Activated T-cell treated with anti-CD3 and anti-CD28 coated beads for 48 hours (primary cell): ENCODE data around the gene IFNAR1.
"Not testable (repeated sequence)": the region's sequence is repeated elsewhere in the genome, so short reads cannot be mapped to it uniquely, and the experiment has no call there.

Source experiments
- DNase-seq: peaks from one replicate; pipeline ENCODE4 v3.0.0-alpha.2; 2020; ENCODE audit warnings: low read depth

The IFNAR1 gene

DNA sequence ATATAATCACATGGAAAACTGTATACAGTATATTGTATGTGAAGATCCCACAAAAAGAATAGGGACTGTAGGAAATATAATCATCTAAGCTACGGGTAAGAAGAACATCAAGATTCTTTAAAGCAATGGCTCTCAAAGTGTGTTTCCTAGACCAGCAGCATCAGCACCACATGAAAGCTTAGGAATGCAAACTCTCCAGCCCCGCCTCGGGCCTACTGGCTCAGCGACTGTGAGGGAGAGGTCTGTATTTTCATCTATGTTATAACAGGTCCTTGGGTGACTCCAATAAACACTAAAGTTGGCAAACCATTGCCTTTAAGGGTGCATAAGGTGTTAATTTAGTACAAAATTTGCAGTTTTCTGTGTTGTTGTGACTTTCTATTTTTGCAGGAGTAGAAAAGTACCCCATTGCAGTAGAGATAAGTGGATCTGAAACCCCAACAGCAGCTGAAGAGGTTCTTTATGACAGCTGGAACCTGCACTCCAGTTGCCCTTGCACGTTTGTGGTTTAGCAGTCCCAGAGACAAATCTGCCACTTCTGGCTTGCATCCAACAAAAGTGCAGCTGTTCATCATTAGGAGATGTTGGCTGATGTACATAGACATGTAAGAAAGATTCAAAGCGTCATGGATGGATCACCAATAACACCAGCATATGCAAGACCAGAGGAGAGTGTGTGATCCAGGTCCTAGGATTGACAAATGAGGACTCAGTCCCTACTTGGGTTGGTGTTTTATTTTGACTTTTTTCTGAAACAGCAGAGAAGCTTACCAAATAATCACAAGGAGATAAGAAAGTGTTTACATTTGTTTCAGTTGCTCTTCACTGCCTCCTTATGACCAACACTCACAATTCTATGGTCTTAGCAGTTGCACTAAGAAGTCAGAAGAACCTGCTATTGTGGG lies 15.9 kb upstream of the IFNAR1 start:
- DNase-seq, result no peak

DNA sequence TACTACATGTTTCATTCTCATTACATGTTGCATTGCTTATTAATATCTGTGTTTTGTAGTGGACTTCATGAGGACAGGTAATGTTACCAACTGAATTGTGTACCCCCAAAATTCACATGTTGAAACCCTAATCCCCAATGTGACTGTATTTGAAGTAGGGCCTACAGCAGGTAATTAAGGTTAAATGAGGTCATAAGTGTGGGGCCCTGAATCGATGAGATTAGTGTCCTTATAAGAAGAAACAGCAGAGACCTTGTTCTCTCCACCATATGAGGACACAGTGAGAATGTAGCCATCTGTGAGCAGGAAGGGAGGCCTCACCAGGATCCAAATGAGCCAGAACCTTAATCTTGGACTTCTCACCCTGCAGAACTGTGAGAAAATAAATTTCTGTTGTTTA lies 15.0 kb upstream of the IFNAR1 start:
- no peak for DNase-seq

DNA sequence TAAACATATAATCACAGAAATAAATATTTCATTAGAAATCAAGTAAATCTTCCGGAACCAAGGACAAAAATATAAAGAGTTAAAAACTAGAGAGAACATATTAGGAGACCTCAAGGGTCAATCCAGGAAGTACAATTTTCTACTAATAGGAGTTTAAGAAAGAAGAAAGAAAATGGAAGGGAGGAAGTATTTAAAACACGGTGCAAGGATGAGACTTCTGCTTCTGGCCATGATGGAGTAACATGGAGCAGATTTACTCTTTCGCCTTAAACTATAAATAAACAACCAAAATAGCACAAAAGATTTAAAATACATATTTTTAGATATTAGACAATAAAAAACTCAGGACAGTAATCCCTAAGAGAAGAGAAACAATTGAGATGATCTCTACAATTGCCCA lies 12.6 kb upstream of the IFNAR1 start:
- no peak for DNase-seq

DNA sequence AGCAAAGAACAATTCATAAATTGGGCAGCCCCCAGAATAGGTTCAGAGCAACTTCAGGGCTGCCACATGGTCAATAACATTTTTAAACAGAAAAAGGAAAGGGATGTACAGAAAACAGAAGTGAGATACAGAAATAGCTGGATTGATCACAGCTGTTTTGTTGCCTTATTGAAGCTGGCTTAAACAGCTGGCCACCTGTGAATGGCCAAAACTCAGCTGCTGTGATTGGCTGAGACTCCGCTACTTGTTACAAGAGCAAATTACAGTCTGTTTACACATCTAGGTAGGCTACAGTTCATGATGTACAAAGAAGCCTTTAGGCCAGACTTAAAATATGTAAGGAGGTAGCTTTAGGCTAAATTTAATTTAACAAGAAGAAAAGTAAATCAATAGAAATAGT lies 11.6 kb upstream of the IFNAR1 start:
- DNase-seq, result no peak

DNA sequence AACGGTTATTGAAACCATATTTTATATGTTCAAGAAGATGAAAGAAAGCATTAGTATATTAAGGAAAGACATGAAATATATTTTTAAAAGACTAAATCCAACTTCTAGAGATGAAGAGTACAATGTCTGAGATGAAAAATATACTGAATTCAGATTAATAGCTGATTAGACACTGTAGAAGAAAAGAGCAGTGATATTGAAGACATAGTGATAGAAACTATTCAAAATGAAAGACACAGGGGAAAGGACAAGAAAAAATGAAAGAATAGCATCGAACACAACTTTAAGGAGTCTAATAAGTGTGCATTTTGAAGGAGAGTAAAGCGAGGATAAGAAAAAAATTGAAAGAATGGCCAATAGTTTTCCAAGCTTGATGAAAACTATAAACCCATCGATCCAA lies 11.2 kb upstream of the IFNAR1 start:
- DNase-seq, result no peak

DNA sequence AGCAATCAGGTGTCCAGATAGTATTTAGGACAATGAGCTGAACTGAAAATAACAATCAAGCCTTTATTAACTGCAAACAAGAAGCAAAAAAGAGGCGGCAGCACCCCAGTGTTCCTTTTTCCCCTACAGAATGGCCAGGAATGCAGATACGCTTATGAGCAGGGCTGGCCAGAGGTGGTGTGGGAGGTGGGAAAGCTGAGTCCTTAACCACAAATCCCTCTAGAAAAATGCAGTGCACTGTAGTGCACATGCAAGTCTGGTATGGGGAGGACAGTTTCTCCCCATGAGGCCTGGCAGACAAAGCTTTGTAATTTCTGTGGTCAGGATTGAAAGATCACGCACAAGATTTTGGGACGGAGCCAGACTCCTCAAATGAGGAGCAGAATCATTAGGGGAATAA lies 10.7 kb upstream of the IFNAR1 start:
- DNase-seq, result no peak

DNA sequence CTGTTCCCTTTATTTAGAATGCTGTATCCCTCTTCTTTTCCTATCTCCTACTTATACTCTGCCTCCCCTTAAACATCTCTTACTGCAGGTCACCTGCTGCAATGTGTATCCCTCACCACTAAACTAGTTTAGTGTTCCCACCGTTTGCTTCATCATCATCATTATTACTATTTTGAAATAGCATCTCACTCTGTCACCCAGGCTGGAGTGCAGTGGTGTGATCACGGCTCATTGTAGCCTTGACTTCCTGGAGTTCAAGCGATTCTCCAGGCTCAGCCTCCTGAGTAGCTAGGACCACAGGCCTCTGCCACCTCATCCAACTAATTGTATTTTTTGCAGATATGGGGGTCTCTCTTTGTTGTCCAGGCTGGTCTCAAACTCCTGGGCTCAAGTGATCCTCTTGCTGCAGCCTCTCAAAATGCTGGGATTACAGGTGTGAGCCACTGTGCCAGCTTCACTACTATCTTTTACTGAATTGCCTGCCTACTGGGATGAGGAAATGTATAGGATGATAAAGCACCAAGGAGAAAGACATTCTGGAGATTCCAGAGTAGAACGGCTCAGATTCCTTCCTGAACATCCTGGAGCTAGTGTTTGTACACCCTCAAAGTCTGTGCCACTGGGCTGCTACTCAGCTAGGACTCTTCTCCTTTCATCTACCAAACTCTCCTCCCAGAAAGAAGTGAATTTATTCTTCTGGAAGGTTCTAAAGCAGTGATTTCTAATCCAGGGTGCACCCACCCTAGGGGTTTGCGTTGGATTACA lies 8.6 kb upstream of the IFNAR1 start:
- DNase-seq, result no peak

DNA sequence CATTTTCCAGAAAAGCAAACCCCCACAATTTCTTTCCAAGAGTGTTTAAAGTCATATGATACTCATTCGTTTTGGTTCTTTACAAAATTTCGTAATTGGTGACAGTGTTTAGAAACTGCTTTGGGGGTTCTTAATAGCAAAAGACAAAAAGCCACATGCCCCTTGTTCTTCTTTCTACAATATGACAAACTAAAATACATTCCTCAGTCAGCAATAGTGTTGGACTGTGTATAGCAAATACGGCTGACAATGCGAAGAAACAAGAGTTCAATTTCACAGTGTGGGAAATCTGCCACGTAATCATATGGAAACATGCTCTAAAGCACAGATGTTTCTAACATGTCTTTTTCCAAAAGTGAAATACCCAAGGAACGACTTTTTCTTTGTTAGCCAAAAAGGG lies 7.6 kb upstream of the IFNAR1 start:
- DNase-seq, result no peak

DNA sequence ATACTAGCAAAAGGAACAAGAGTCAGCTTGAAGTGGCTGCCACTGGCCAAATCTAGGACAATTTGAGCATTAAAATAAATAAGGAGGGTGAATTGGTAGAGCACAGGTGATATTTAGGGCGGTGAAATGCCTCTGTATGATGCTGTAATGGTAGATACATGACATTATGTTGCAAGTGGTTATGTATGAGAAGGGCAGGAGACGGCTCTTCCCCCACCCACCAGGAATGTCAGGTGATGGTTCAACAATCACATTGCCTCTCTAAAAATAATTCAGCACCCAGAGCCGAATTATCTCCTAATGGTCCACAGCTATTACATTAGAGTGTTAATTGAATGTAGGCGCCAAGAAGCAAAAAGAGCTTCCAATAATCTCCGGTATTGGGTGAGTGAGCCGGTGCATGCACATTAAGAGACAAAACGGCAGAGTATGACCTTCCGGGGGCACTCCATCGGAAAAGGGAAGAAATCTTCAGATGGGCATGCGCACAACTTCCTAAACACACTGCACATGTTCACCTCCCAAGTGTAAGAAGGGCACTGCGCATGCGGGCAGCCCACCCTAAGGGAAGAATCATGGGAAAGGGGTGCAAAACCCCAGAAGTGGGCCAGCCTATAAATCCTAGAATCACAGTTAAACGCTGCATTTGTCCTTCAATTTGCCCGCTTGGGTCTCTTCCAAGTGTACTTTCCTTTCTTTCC lies 6.8 kb upstream of the IFNAR1 start:
- DNase-seq, result no peak

DNA sequence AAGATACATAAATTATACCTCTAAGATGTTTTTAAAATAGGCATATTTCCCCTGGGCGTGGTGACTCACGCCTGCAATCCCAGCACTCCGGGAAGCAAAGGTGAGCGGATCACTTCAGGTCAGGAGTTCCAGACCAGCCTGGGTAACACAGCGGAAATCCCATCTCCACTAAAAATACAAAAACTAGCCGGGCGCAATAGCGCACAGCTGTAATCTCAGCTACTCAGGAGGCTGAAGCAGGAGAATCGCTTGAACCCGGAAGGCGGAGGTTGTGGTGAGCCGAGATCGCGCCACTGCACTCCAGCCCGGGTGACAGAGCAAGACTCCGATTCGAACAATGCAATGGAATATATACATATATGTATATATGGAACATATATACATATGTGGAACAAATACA lies 3.8 kb upstream of the IFNAR1 start:
- not testable (repeated sequence) for DNase-seq

DNA sequence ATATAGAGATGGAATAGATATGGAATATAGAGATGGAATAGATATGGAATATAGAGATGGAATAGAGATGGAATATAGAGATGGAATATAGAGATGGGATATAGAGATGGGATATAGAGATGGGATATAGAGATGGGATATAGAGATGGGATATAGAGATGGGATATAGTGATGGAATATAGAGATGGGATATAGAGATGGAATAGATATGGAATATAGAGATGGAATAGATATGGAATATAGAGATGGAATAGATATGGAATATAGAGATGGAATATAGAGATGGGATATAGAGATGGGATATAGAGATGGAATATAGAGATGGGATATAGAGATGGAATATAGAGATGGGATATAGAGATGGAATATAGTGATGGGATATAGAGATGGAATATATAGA lies 1.2 kb upstream of the IFNAR1 start:
- not testable (repeated sequence) for DNase-seq

DNA sequence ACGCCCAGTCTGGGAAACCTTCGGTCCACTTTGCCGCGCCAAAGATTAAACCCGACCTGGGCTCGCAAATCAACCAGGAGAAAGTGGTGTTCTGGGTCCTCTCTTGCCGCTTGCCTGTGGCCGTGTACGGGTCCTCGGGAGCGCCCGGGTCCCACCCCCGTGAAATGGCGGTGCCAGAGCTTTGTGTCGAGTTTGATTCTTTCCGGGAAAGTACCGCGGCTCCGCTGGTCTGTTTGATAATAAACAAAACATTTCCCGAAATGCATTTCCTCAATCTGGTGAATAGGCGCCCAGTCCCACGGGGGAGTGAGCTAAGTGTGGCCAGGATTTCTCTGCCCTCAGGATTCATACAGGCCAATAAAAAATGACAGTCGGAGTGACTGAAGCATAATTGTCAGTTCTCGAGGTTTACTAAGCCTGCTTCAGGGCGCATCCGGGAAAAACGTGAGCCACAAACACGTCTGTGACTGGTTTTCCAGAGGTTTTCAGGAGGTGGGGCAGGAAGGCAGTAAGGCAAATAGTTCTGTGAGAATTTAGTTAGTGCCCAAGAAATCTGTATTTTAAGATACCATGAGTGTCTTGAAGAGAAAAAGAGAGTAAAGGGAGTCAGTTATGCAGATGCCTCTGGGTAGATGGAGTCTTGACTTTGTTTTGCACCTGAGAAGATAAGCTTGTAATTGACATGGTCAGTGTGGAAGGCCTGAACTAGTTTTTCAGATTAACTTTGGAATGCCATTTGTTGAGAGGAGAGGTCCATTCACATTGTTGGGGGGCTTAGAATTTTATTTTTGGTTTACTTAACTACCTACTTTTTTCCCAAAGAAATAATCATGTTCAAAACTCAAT lies 675 bp downstream of the IFNAR1 start:
- peak; percentile 59 for DNase-seq

DNA sequence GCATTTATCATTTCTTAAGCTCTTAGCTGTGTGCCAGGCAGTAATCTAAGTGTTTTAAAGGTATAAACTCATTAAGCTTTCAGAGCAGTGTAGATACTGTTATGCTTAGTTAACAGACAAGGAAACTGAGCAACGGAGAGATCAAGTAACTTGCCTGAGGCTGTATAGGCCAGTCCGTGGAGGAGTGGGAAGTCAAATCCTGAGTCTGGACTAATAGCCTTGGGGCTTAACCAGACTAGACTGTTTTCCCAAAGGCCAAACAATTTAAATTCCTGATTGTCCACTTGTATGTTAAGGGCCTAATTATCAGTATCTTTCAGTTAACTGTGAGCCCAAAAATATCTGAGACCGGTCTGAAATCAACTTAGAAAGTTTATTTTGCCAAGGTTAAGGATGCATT lies 2.6 kb downstream of the IFNAR1 start:
- DNase-seq, result no peak

DNA sequence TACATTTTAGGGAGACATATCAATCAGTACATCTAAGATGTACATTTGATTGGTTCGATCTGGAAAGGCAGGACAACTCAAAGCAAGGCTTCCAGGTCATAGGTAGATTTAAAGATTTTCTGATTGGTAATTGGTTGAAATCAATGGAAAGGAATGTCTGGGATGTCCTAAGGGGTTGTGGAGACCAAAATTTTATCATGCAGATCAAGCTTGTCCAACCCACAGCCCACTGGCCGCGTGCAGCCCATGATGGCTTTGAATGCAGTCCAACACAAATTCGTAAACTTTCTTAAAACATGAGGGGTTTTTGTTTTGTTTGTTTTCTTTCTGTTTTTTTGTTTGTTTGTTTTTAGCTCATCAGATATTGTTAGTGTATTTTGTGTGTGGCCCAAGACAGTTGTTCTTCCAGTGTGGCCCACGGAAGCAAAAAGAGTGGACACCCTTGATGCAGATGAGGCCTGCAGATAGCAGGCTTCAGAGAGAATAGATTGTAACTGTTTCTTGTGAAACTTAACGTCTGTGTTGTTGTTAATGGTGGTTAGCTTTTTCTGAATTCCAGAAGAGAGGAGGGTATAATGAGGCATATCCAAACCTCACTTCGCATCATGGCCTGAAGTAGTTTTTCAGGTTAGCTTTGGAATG lies 3.1 kb downstream of the IFNAR1 start:
- no peak for DNase-seq

DNA sequence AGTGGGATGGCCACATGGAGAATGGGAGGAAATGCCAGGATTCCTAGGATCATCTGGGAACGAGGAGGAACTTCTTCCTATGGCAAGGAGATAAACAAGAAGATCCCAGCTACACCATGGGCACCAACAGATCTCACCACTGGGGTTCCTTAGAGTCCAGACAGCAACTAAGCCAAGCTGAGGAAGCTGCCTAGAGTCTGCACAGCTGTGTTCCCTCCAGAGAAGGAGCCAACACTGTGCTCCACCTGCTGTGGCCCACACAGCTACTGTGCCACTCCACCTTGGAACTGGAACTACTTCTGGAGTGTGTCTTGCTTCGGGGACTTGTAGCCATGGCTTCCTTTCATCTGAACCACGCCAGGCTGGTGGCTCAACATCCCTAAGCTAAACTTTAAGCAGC lies 6.0 kb downstream of the IFNAR1 start:
- no peak for DNase-seq

DNA sequence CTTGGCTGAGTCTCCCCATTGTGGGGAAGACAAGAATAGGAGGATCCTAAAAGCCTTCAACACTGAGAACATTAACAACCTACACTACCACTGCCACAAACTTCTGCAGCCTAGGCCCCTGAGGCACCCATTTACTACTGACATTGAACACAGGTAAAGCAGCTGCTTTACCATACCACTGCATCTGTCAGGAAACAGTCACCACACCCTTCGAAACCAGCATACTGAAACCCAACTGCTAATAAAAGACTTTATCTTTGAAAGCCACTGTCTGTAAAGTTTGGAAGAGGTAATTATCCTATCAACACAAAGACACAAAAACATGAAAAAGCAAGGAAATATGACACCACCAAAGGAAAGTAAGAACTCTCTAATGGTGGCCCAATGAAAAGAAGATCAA lies 7.4 kb downstream of the IFNAR1 start:
- no peak for DNase-seq

DNA sequence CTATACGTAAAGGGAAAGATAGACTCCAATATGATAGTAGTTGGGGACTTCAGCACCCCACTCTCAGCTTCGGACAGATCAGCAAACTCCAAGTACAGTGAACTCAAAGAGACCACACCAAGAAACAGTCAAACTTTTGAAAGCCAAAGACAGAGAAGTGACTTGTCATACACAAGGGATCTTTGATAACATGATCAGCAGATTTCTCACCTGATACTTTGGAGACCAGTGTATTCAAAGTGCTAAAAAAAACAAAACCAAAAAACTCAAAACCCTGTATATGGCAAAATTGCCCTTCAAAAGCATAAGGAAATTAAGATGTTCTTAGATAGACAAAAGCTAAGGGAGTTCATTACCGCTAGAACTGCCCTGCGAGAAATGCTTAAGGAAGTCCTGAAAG lies 9.4 kb downstream of the IFNAR1 start:
- no peak for DNase-seq

DNA sequence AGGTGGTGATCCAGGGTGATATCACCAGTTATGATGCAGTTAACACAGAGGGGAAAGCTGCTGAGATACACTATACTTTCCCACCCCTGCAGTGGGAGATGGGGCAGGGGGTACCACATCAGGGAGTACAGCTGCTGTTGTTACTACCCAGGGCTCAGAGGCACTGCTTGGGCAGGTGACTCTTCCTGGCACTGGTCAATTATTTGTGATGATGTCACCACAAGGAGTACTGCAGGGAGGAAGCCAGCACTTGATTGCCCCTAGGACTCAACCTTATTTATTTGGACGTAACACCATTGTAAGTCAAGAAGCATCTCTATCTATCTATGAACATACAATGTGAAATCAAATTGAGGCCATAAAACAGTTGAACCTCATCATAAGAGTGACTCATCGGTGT lies 10.1 kb downstream of the IFNAR1 start:
- DNase-seq, result no peak

DNA sequence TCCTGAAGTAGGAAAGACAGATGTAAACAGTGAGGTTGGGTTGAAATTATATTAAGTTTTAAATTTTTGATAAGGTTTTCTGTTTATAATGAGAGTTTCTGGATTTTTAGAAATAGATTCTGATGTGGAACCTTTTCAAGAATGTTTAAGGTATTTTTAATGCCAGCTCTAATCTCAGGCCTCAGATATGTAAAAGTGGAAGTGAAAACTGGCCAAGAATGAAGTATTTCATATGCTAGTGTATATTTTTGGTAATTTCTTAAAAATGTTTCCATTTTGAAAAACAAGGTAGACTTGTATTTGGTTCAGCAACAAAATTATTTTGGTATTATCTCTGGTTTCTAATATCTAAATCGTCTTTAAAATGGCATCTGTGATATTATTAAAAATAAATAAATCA lies 14.4 kb downstream of the IFNAR1 start:
- no peak for DNase-seq

DNA sequence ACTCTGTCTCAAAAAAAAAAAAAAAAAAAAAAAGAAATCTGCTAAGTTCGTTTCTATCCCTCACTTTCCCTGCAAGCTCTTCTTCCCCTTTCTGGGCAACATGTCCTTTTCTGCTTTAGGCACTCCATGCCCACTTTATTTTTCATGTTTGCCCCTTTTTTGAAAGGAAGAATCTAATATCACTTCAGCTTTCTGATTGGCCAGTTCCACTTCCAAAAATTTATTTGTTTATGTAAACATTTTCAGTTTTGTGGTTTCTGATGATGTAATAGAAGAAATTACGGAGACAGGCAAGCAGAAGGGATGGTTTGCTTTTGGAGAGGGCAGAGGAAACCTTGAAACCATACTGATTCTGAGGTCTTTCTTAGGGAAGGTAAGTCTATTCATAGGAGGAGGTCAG lies 15.1 kb downstream of the IFNAR1 start:
- DNase-seq, result no peak

DNA sequence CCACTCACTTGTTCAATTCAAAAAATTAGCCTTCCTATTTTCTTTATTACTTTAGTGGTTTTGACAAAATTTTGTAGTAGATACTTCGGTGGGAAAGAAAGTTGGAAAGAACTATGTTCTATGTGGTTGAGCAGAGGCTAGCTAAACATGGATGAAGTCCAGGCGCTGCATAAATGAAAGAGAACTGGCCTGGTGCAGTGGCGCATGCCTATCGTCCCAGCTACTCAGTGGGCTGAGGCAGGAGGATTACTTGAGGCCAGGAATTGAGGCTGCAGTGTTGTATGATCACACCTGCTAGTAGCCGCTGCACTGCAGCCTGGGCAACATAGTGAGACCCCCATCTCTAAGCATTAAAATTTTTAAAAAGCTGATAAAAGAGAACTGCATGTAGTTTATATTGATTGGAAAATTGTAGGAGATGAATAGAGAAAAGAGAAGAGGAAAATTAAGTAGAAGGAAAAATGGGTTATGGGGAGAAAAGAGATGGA lies 21.0 kb downstream of the IFNAR1 start:
- DNase-seq, result no peak
